IMR-90 (cell line): Measurements from ENCODE around the gene SYT6. TPM values are rescaled to one million over a fixed set of nuclear protein-coding genes. Genes with fewer than 3 reads are reported as not detected.

Experiments
- ATAC-seq: fragments of 200-7000 bp; cut with Tn5 transposase; 2 replicates; pipeline ENCODE4 v1.9.1; 2020; ENCODE audit warnings: low read depth, mild to moderate bottlenecking, moderate library complexity
- BruUV-seq: library from RNA; stranded (reverse); fragments of 400-500 nt; replicated peaks from 2 replicates; lab custom pipeline; 2021; lab: Mats Ljungman, UMichigan
- CTCF ChIA-PET: fragments of 300-600 bp; formaldehyde crosslinking; extraction: SDS; loops from one replicate; lab custom pipeline; 2021; ENCODE audit warnings: antibody characterized with exemption; lab: Yijun Ruan, JAX
- POLR2A ChIA-PET: fragments of 300-600 bp; sonication (Branson Sonifier 250); formaldehyde crosslinking; loops from one replicate; lab custom pipeline; 2022; ENCODE audit warnings: antibody characterized with exemption; ENCODE audit not compliant: unreplicated experiment; lab: Charles Lee
- DNase-seq: peaks from one replicate; pipeline ENCODE4 v3.0.0; 2013
- H2AFZ ChIP-seq: replicated peaks from 2 replicates; pipeline ENCODE3; 2013; ENCODE audit warnings: low read length, mild to moderate bottlenecking; ENCODE audit not compliant: poor library complexity
- H2AK5ac ChIP-seq: 2 replicates; pipeline ENCODE4 v1.6.1; 2013; ENCODE audit warnings: low read depth, low read length, inconsistent platforms
- H2AK9ac ChIP-seq: replicated peaks from 2 replicates; pipeline ENCODE3; 2013; ENCODE audit warnings: mild to moderate bottlenecking, low read depth, low read length, moderate library complexity; ENCODE audit not compliant: poor library complexity
- H2BK120ac ChIP-seq: 2 replicates; pipeline ENCODE4 v1.6.1; 2013; ENCODE audit warnings: low read depth, low read length, inconsistent platforms
- H2BK15ac ChIP-seq: 3 replicates; pipeline ENCODE4 v1.6.1; 2013; ENCODE audit warnings: low read depth, low read length, inconsistent platforms
- H2BK20ac ChIP-seq: 2 replicates; pipeline ENCODE4 v1.6.1; 2013; ENCODE audit warnings: low read depth, mild to moderate bottlenecking, inconsistent platforms, low read length, moderate library complexity
- H2BK5ac ChIP-seq: 2 replicates; pipeline ENCODE4 v1.6.1; 2013; ENCODE audit warnings: mild to moderate bottlenecking, low read depth, low read length, inconsistent platforms; ENCODE audit not compliant: poor library complexity, severe bottlenecking
- H3K14ac ChIP-seq: replicated peaks from 2 replicates; pipeline ENCODE4 v1.6.1; 2013; ENCODE audit warnings: low read depth, low read length, inconsistent platforms
- H3K18ac ChIP-seq: 2 replicates; pipeline ENCODE4 v1.6.1; 2013; ENCODE audit warnings: low read depth, low read length, control low read depth
- H3K23ac ChIP-seq: 2 replicates; pipeline ENCODE4 v1.6.1; 2013; ENCODE audit warnings: low read depth, low read length, inconsistent platforms
- H3K27ac ChIP-seq: 2 replicates; pipeline ENCODE4 v1.5.1; 2013; ENCODE audit warnings: mild to moderate bottlenecking, control low read depth, low read length; ENCODE audit not compliant: insufficient read depth
- H3K27me3 ChIP-seq: 2 replicates; pipeline ENCODE4 v1.6.1; 2013; ENCODE audit warnings: low read length; ENCODE audit not compliant: control insufficient read depth, insufficient read depth
- H3K36me3 ChIP-seq: 2 replicates; pipeline ENCODE4 v1.6.1; 2013; ENCODE audit warnings: low read length, mixed read lengths; ENCODE audit not compliant: control insufficient read depth, insufficient read depth
- H3K4ac ChIP-seq: 2 replicates; pipeline ENCODE4 v1.6.1; 2013; ENCODE audit warnings: low read depth, low read length, inconsistent platforms
- H3K4me1 ChIP-seq: 2 replicates; pipeline ENCODE4 v1.6.1; 2013; ENCODE audit warnings: low read length, mixed read lengths; ENCODE audit not compliant: control insufficient read depth, insufficient read depth
- H3K4me2 ChIP-seq: 2 replicates; pipeline ENCODE4 v1.6.1; 2013; ENCODE audit warnings: low read depth, mild to moderate bottlenecking, control low read depth, low read length, moderate library complexity
- H3K4me3 ChIP-seq: 2 replicates; pipeline ENCODE4 v1.5.1; 2013; ENCODE audit warnings: low read depth, mild to moderate bottlenecking, control low read depth, low read length, moderate library complexity; ENCODE audit not compliant: insufficient read depth
- H3K56ac ChIP-seq: 2 replicates; pipeline ENCODE4 v1.6.1; 2013; ENCODE audit warnings: low read length, inconsistent platforms; ENCODE audit not compliant: insufficient read depth; ENCODE audit errors: extremely low read depth
- H3K79me1 ChIP-seq, 2 experiments: 2 replicates each; pipeline ENCODE4 v1.6.1; 2013; ENCODE audit warnings: low read length in 2 of 2, inconsistent platforms in 1 of 2, low read depth in 1 of 2
- H3K9ac ChIP-seq: 2 replicates; pipeline ENCODE4 v1.6.1; 2013; ENCODE audit warnings: low read depth, low read length, control low read depth
- H3K9me1 ChIP-seq: 2 replicates; pipeline ENCODE4 v1.6.1; 2013; ENCODE audit warnings: low read length, inconsistent platforms; ENCODE audit not compliant: insufficient read depth
- H3K9me3 ChIP-seq: 2 replicates; pipeline ENCODE4 v1.6.1; 2013; ENCODE audit warnings: low read length; ENCODE audit not compliant: control insufficient read depth, insufficient read depth
- H4K20me1 ChIP-seq: 2 replicates; pipeline ENCODE4 v1.6.1; 2013; ENCODE audit warnings: low read length, inconsistent platforms; ENCODE audit not compliant: insufficient read depth
- H4K5ac ChIP-seq: 2 replicates; pipeline ENCODE4 v1.6.1; 2013; ENCODE audit warnings: mild to moderate bottlenecking, low read depth, low read length, control low read depth
- H4K8ac ChIP-seq, 2 experiments: 2 replicates each; pipeline ENCODE4 v1.6.1; 2013; ENCODE audit warnings: low read depth in 2 of 2, low read length in 2 of 2, control low read depth in 1 of 2, inconsistent platforms in 1 of 2
- H4K91ac ChIP-seq: 2 replicates; pipeline ENCODE4 v1.6.1; 2013; ENCODE audit warnings: low read depth, low read length, inconsistent platforms; ENCODE audit not compliant: insufficient read depth
- CHD1 ChIP-seq: IDR thresholded peaks from 2 replicates; pipeline ENCODE4 v1.6.1; 2012; ENCODE audit warnings: low read depth, low read length, improper control_type of control experiment
- FOS ChIP-seq: fragments of 150-350 bp; IDR thresholded peaks from 2 replicates; pipeline ENCODE4 v1.6.1; 2016; ENCODE audit warnings: low read depth, low read length
- MAFK ChIP-seq: IDR thresholded peaks from 2 replicates; pipeline ENCODE4 v1.6.1; 2012; ENCODE audit warnings: low read depth, low read length, improper control_type of control experiment
- MXI1 ChIP-seq: IDR thresholded peaks from 2 replicates; pipeline ENCODE4 v1.6.1; 2012; ENCODE audit warnings: low read depth, mild to moderate bottlenecking, low read length, moderate library complexity, borderline replicate concordance
- NFE2L2 ChIP-seq: fragments of 150-350 bp; IDR thresholded peaks from 2 replicates; pipeline ENCODE4 v1.6.1; 2016; ENCODE audit warnings: low read depth, mild to moderate bottlenecking, low read length
- POLR2A ChIP-seq: IDR thresholded peaks from 2 replicates; pipeline ENCODE4 v1.6.1; 2012; ENCODE audit warnings: mild to moderate bottlenecking, low read depth, low read length
- RAD21 ChIP-seq: IDR thresholded peaks from 2 replicates; pipeline ENCODE4 v1.6.1; 2012; ENCODE audit warnings: low read length, improper control_type of control experiment
- RCOR1 ChIP-seq: IDR thresholded peaks from 2 replicates; pipeline ENCODE4 v1.6.1; 2012; ENCODE audit warnings: mild to moderate bottlenecking, low read length, improper control_type of control experiment; ENCODE audit not compliant: insufficient replicate concordance
- RFX5 ChIP-seq: IDR thresholded peaks from 2 replicates; pipeline ENCODE4 v1.8.0; 2012; ENCODE audit warnings: low read depth, mild to moderate bottlenecking, low read length, moderate library complexity
- SMC3 ChIP-seq: fragments of 150-350 bp; IDR thresholded peaks from 2 replicates; pipeline ENCODE4 v1.6.1; 2016; ENCODE audit warnings: low read depth, mild to moderate bottlenecking, antibody characterized with exemption, low read length, moderate library complexity
- USF2 ChIP-seq: fragments of 150-350 bp; IDR thresholded peaks from 2 replicates; pipeline ENCODE4 v1.6.1; 2017; ENCODE audit warnings: mild to moderate bottlenecking, antibody characterized with exemption, low read length, low read depth
- WGBS, 2 experiments: methylation state at CpG; one replicate each; pipeline versions ENCODE4 v1.1.5 to v1.1.7; 2013; ENCODE audit warnings: missing lambda C conversion rate in 2 of 2; ENCODE audit not compliant: insufficient read length in 1 of 2; ENCODE audit errors: extremely low coverage in 2 of 2; 5-methylcytosine and 5-hydroxymethylcytosine counted together
- dilution Hi-C: fragments of 300-500 bp; cut with HindIII; formaldehyde crosslinking; loops from one replicate; pipeline ENCODE4 v1.14.3; 2018; ENCODE audit warnings: low sequenced_read_pairs; ENCODE audit not compliant: unreplicated experiment
- in situ Hi-C: fragments of 300-500 bp; cut with MboI; formaldehyde crosslinking; loops from 3 replicates; pipeline ENCODE4 v1.14.3; 2019; ENCODE audit warnings: low sequenced_read_pairs, inconsistent platforms, mixed read lengths
- intact Hi-C: fragments of 100-400 bp; cut with micrococcal nuclease; formaldehyde crosslinking; loops from 2 replicates; pipeline ENCODE4 v1.10.0; 2022
- polyA plus RNA-seq, 3 experiments: library from polyadenylated mRNA; depleted of rRNA; stranded (reverse); fragments of >200 nt; gene quantifications; 2 replicates each; pipeline ENCODE4 v1.2.3, GENCODE V29; 2012; ENCODE audit warnings: low replicate concordance in 1 of 3
- total RNA-seq: library from RNA; depleted of rRNA; stranded (reverse); fragments of >200 nt; gene quantifications from 2 replicates; pipeline ENCODE4 v1.2.3, GENCODE V29; 2012
- TF ChIP-seq, protein P1 (sequence below): conservative IDR thresholded peaks from 2 replicates; pipeline ENCODE4 v1.5.1; 2012; ENCODE audit warnings: mild to moderate bottlenecking, low read depth, low read length, improper control_type of control experiment

Gene SYT6
- total and polyA plus RNA-seq, 2 of the 4 experiments (the other 2 are of a cell fraction), result not detected

- Histone ChIP-seq H3K4me3 (no peak overlapping the region), H3K4me1 (no peaks in the 10 kb centered on the region), H3K9me1 (no peaks in the 10 kb centered on the region), H2BK20ac (no peak overlapping the region), H4K8ac (no peak overlapping the region), H3K4ac (no peak overlapping the region), H3K79me1 (no peaks in the 10 kb centered on the region), H2BK15ac (no peak overlapping the region), H3K9me3 (no peaks in the 10 kb centered on the region), H3K27me3 (peaks cover 5% of the 10 kb centered on the region; the same call in 1 of the 2 replicates), H3K36me3 (no peaks in the 10 kb centered on the region), H3K14ac (no peak overlapping the region), H4K20me1 (no peaks in the 10 kb centered on the region), H3K18ac (no peak overlapping the region), H2BK5ac (no peak overlapping the region), H4K91ac (no peak overlapping the region), H2AFZ (no peak overlapping the region), H3K9ac (no peak overlapping the region), H2AK5ac (no peak overlapping the region), H3K4me2 (no peak overlapping the region), H2AK9ac (no peak overlapping the region), H3K27ac (no peak overlapping the region), H4K5ac (no peak overlapping the region), H3K23ac (no peak overlapping the region), H2BK120ac (no peak overlapping the region), H3K56ac (no peak overlapping the region)
- no peak for TF ChIP-seq MXI1
- TF ChIP-seq MAFK, result no peak
- TF ChIP-seq FOS, result no peak
- no peak for TF ChIP-seq USF2
- TF ChIP-seq SMC3, result no peak
- no peak for TF ChIP-seq RCOR1
- no peak for TF ChIP-seq CHD1
- no peak for TF ChIP-seq POLR2A
- TF ChIP-seq, protein P1, sequence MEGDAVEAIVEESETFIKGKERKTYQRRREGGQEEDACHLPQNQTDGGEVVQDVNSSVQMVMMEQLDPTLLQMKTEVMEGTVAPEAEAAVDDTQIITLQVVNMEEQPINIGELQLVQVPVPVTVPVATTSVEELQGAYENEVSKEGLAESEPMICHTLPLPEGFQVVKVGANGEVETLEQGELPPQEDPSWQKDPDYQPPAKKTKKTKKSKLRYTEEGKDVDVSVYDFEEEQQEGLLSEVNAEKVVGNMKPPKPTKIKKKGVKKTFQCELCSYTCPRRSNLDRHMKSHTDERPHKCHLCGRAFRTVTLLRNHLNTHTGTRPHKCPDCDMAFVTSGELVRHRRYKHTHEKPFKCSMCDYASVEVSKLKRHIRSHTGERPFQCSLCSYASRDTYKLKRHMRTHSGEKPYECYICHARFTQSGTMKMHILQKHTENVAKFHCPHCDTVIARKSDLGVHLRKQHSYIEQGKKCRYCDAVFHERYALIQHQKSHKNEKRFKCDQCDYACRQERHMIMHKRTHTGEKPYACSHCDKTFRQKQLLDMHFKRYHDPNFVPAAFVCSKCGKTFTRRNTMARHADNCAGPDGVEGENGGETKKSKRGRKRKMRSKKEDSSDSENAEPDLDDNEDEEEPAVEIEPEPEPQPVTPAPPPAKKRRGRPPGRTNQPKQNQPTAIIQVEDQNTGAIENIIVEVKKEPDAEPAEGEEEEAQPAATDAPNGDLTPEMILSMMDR, result no peak
- TF ChIP-seq RAD21, result no peak
- TF ChIP-seq NFE2L2, result no peak
- no peak for TF ChIP-seq RFX5
- ChIA-PET CTCF (no interaction called here), POLR2A (no interaction called here)
- intact Hi-C loops (no loop called here), in situ Hi-C loops (no loop called here), dilution Hi-C loops (no loop called here)
- DNase-seq (no peak), ATAC-seq (no peak)
- no TSS peak for BruUV-seq
- no CpG with 5 or more reads among the region's 3 CpGs for WGBS, 2 experiments
Observed at GRCh38 chr1:114196992-114197907, 43.6 kb upstream of the SYT6 start.
